Measurements from ENCODE around the gene PILRB. TPM values are rescaled to one million over a fixed set of nuclear protein-coding genes. Genes with fewer than 3 reads are reported as not detected.

The PILRB gene
- total and polyA plus RNA-seq, 2 donors from 2014 or later = 45.0 to 76.4 TPM

- no peak for FAIRE-seq
- DNase-seq = no peak
- H3K9ac ChIP-seq (ENCODE audit: low read length in 3 of 3) = no peak overlapping the region
- H3K27me3 ChIP-seq (ENCODE audit: control insufficient read depth, insufficient read depth, low read length) = no peaks in the 10 kb centered on the region
- H3K4me3 ChIP-seq (ENCODE audit: low read length in 3 of 3) = no peak overlapping the region
- no peaks in the 10 kb centered on the region for H3K36me3 ChIP-seq (ENCODE audit: control insufficient read depth in 2 of 3, insufficient read depth in 3 of 3, low read length in 3 of 3)
- TF ChIP-seq CTCF (IDR thresholded peaks at IDR 0.05; ENCODE audit: borderline replicate concordance, extremely low read depth, insufficient read depth) = no peak
- H3K4me1 ChIP-seq (ENCODE audit: control insufficient read depth in 2 of 3, insufficient read depth in 2 of 3, low read depth in 1 of 3, low read length in 3 of 3) = no peaks in the 10 kb centered on the region
- H3K9me3 ChIP-seq (ENCODE audit: control insufficient read depth in 2 of 3, insufficient read depth in 1 of 3, low read length in 3 of 3) = no peaks in the 10 kb centered on the region
- no peak overlapping the region for H3K27ac ChIP-seq (ENCODE audit: low read depth in 2 of 2, low read length in 2 of 2)
- intact Hi-C loops (cut with DNase I) = no loop called here
Measured at GRCh38 chr7:100384628-100385294, 26.8 kb downstream of the PILRB start.

- H3K4me1 ChIP-seq (ENCODE audit: control insufficient read depth in 2 of 3, insufficient read depth in 2 of 3, low read depth in 1 of 3, low read length in 3 of 3) = no peaks in the 10 kb centered on the region
- no peaks in the 10 kb centered on the region for H3K36me3 ChIP-seq (ENCODE audit: control insufficient read depth in 2 of 3, insufficient read depth in 3 of 3, low read length in 3 of 3)
- no peaks in the 10 kb centered on the region for H3K9me3 ChIP-seq (ENCODE audit: control insufficient read depth in 2 of 3, insufficient read depth in 1 of 3, low read length in 3 of 3)
- no peak overlapping the region for H3K4me3 ChIP-seq (ENCODE audit: low read length in 3 of 3)
- no peak overlapping the region for H3K9ac ChIP-seq (ENCODE audit: low read length in 3 of 3)
- DNase-seq (no peak), FAIRE-seq (no peak)
- intact Hi-C loops (cut with DNase I) = no loop called here
- no peaks in the 10 kb centered on the region for H3K27me3 ChIP-seq (ENCODE audit: control insufficient read depth, insufficient read depth, low read length)
- no peak for TF ChIP-seq CTCF (IDR thresholded peaks at IDR 0.05; ENCODE audit: borderline replicate concordance, extremely low read depth, insufficient read depth)
- H3K27ac ChIP-seq (ENCODE audit: low read depth in 2 of 2, low read length in 2 of 2) = no peak overlapping the region
Measured at GRCh38 chr7:100386940-100387339, 29.0 kb downstream of the PILRB start.

GRCh38 chr7:100387695-100388094 lies 29.8 kb downstream of the PILRB start:
- FAIRE-seq (no peak), DNase-seq (no peak)
- H3K4me3 ChIP-seq (ENCODE audit: low read length in 3 of 3) = no peak overlapping the region
- H3K27me3 ChIP-seq (ENCODE audit: control insufficient read depth, insufficient read depth, low read length) = no peaks in the 10 kb centered on the region
- no peak overlapping the region for H3K9ac ChIP-seq (ENCODE audit: low read length in 3 of 3)
- intact Hi-C loops (cut with DNase I) = no loop called here
- no peak overlapping the region for H3K27ac ChIP-seq (ENCODE audit: low read depth in 2 of 2, low read length in 2 of 2)
- no peaks in the 10 kb centered on the region for H3K36me3 ChIP-seq (ENCODE audit: control insufficient read depth in 2 of 3, insufficient read depth in 3 of 3, low read length in 3 of 3)
- H3K4me1 ChIP-seq (ENCODE audit: control insufficient read depth in 2 of 3, insufficient read depth in 2 of 3, low read depth in 1 of 3, low read length in 3 of 3) = peaks cover 0 to 2% (median 0%) of the 10 kb centered on the region in 3 donors
- no peaks in the 10 kb centered on the region for H3K9me3 ChIP-seq (ENCODE audit: control insufficient read depth in 2 of 3, insufficient read depth in 1 of 3, low read length in 3 of 3)
- no peak for TF ChIP-seq CTCF (IDR thresholded peaks at IDR 0.05; ENCODE audit: borderline replicate concordance, extremely low read depth, insufficient read depth)

Measured in kidney (tissue), 14 donors.